CD4-positive, alpha-beta T cell treated with Interleukin-15 for 1 hour (primary cell): ENCODE measurements around the gene CLIC3.

ENCODE experiments used
- DNase-seq: peaks from one replicate; pipeline ENCODE4 v3.0.0-alpha.2; 2020

Gene CLIC3

DNA sequence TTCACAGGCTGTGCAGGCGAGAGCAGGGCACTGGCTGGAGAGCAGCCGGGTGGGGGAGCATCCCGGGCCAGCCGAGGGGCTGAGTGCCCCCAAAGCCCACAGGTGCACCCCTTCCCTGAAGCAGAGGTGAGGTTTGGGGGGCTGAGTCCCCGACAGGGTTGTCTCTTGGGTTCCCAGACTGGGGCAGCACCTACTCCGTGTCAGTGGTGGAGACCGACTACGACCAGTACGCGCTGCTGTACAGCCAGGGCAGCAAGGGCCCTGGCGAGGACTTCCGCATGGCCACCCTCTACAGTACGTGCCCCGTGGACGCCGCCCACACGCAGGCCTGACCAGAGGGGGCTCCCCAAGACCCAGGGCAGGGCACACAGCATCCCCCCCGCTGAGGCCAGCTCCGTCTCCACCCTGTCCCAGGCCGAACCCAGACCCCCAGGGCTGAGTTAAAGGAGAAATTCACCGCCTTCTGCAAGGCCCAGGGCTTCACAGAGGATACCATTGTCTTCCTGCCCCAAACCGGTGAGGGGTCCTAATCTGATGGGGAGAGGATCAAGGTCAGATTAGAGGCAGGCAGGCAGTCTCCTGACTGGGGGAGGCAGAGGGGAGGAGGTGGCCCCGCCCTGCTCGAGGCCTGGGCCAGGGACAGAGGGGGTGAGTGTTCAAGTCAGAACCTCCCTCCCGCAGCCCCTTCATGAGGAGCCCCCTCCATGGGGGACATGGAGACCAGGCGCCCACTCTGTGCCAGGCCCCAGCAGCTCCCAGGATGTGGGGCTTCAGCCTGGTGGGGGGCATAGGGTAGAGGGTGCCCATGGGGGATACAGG, 16.4 kb downstream of the CLIC3 start:
- no peak for DNase-seq

DNA sequence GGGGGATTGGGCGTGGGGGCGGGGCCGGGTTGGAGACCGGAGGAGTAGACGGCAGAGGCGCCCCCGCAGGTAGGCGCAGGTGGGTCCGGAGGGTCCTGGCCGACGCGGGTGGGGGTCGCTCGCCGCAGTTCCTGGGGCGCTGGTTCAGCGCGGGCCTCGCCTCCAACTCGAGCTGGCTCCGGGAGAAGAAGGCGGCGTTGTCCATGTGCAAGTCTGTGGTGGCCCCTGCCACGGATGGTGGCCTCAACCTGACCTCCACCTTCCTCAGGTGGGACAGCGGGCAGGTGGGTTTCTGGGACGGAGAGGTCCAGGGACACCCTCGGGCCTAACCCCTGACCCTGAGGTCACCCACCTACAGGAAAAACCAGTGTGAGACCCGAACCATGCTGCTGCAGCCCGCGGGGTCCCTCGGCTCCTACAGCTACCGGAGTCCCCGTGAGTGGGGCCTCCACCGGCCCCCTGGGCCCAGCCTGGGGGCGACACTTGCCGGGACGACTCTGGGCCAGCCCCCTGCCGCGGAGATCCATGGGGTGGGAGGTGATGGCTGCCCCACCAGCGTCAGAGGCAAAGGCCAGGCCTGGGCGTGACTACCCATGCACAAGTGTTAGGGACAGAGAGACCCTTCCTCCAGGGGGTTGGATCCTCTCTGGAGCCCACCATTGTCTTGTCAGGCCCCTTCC, 17.4 kb downstream of the CLIC3 start:
- DNase-seq, result no peak

DNA sequence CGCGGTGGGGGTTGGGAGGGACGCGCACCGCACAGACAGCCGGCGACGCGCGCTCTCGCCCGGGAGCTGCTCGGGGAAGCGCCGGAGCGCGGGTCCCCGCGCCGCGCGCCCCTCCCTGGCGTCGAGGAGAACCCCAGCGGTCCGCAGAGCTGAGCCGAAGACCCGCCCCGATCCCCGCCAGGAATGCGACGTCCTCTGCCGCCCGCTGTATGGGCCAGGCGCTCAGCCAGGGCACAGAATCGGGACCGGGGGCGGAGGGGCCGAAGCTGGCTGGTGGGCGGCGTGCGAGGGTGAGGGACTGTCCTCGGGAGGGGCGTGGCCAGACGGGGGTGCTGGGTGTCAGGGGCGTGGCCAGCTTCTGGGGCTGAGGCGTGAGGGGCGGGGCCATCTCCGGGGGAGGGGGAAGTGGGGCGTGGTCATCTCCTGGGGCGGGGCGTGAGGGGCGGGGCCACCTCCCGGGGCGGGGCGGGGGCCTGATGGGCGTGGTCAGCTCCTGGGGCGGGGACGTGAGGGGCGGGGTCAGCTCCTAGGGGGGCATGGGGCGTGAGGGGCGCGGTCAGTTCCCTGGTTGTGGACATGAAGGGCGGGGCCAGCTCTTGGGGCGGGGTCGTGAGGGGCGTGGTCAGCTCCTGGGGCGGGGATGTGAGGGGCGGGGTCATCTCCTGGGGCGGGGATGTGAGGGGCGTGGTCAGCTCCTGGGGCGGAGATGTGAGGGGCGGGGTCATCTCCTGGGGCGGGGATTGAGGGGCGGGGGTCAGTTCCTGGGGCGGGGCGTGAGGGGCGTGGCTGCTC, 18.1 kb downstream of the CLIC3 start:
- DNase-seq, result peak; percentile 72

DNA sequence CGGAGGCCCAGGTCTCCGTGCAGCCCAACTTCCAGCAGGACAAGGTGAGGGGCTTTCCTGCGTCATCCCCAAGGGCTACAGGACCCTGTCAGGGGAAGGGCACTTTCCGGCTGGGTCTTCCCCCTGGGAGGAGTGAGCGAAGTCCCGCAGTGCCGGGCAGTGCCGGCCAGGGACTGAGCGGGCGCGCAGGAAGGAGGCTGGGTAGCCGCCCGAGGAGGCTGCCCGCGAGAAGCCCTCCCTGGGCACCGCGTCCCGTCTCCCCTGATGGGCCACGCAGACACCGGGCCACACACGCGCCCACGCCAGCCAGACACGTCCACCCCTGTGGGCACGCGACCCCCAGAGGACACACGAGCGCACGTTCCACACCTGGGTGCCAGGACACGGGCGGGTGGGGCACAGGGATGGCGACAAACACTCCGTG, 18.7 kb downstream of the CLIC3 start:
- DNase-seq, result no peak

DNA sequence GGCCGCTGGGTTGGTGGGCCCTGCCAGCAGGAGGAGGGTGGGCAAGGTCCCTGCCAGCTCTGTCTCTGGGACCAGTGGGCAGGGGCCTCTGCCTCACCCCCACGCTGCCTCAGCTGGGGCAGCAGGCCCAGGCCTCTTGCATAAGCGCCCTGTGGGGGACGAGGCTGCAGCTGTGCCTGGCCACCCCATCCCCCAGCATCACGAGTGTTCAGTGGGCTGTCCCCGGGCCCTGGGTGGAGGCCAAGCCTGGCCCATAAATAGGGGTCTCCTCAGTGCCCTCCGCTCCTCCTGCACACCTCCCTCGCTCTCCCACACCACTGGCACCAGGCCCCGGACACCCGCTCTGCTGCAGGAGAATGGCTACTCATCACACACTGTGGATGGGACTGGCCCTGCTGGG, 19.1 kb downstream of the CLIC3 start, which contains the start of gene PTGDS:
Gene PTGDS (plus strand): TSS at position 282 of the 400 bp plus-strand sequence. CDS start 75 bp downstream, at position 357.
- DNase-seq, result no peak

DNA sequence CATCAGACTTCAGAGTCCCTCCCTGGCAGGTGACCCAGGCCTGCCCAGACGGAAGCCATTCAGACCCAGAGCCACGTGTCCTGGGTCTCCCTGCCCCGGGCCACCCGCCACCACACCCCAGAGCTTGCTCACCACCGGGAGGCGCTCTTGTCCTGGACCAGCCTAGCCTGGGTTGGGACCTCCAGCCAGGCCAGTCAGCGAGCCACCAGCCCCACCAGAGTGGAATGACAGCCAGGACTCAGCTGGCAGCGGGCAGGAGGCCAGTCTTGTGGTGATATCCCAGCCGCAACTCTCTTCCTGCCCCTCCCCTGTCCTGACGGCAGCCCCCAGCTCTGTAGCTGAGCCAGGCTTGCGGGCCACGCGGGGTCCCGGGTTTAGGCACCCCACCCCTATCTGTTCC, 20.7 kb downstream of the CLIC3 start:
- peak; percentile 35 for DNase-seq

DNA sequence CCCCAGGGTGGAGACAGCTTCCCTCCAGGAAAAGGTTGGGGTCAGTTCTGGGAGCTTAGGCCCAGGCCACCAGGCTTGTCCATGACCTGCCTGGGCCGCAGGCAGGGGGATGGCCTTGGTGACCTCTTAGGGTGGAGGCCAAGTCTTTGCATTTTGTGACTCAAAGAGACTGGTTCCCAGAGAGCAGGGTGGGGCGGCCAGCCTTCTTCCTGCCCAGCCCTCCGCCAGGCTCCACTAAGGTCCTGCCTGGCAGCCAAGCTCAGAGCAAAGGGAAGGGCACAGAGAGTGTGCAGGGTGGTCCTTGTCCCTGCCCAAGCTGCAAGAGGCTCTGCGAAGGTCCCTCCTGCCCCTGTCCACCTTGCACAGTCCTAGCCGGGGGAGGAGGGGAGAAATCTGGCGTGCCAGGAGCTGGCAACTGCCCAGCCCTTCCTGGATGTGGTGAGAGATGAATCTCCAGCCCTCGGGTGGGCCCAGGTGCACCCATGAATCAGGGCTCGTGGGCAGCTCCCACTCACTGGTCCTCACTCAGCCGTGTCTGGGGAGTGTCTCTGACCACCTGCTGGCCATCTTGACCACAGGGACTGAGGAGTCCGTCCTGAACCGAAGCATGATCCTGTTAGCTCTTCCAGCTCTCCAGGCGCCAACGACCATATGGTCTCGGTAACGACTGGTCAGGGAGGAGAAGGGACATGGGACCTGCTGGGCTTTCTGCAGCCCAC, 21.4 kb downstream of the CLIC3 start:
- DNase-seq, result no peak

DNA sequence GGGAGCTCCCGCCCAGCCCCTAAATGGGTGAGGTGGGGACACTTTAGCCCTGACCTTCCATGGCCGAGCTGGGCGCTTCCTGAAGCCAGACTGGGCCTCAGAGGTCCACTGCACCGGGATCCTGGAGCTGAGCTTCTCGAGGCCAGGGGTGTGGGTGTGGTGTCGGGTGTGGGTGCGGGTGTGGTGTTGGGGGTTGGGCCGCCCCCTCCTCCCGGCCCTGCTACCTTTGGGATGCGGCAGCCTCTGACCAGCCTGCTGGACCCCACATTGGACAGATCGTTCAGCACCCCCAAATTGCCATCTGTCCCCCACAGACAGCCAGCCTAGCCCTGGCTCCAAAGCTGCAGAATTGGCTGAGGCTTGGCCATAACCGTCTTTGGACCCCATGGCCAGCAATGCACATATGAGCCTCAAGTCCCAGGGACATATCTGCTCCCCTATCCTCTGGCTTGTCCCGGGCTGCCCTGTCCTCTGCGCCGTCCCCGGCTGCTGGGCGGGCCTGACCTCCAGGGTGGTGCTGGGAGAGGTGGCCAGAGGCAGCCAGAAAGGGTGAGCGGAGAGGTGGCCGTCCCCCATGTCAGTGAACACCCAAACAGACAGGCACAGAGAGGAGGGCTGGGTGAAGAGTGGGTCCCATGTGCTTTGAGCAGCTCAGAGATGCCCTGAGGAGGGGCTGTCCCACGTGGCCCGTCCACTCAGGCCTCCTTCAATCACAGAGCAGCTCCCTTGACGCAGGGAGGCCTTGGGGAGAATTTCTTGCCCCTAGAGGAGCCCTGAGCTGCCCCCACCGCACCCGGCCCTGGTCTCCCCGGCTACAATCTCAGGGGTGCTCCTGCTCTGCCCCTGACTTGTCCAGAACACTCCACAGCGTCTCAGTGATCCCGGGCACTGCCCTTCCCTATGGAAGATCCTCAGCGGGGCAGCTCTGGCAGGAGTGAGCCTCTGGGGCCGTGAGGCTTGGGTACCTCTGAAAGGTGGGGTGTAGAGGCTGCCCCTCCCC, 22.4 kb downstream of the CLIC3 start:
- DNase-seq, result no peak

DNA sequence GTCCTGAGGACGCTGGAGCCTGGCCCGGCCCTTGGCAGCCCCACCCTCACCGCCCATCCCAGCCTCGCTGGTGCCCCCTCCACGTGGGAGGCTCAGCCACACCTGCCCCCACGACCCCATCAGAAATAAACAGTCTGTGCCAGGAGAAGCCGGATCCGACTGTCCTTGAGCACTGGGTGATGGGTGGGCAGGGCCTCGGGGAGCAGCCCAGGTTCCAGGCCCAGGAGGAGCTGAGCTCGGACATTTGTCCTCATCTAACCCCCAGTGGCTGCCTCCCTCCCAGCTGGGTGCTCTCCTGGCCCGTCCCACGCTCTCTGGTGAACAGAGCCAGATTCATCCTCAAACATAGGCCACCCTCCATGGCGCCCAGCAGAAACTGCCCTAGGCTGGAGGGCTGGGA, 23.6 kb downstream of the CLIC3 start:
- DNase-seq, result no peak

DNA sequence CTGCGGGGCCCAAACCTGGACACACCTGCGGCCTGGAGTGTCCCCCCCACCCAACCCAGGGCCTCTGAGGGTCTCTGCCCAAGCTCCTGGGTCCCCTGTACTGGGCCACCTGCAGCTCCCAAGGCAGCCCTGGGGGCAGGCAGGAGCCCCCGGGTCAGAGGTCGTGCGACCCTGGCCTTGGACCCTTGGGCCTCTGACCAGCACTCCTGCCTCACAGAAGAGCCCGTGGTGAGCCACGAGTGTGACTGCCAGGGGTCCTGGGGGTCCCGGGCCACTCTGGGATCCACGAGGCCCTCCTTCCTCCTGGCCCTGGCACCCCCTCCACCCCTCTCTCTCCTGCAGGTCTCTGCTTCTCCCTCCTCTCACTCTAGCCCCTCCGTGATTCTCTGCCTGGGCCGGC, 24.0 kb downstream of the CLIC3 start:
- no peak for DNase-seq

DNA sequence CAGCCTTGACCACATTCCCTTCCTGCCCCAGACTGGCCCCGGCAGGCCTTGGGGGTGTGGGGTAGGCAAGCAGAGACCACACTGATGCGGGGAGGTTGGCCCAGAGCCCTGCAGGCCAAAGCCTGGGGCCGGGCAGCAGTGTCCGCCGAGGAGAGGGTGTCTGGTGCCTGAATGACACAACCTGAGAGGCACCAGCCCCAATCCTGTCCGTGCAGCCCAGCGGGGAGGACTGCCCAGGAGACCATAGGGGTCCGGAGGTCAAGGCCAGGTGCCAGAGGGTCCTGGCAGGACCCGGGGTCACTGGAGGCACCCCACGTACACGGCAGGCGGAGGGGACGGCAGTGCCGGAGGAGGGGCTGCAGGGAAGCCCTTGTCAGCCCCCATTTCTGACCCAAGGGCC, 24.6 kb downstream of the CLIC3 start:
- no peak for DNase-seq

DNA sequence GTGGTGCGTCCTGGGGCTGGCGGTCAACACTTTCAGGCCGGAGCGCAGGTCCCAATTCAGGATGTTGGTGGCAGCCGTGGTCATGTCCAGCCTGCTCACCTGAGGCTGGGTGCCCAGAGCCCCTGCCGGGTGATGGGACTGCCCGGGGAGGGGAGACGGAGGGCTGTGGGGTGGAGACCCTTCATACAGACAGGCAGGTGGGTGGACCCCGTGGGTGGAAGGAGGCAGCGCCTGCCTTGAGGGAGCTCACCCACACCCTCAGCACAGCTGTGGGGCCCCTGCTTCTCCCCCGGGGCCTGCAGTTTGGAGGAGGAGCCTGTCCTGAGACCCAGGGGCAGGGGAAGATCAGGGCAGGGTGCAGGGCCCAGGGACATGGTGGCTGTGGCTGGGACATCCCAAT, 26.0 kb downstream of the CLIC3 start:
- no peak for DNase-seq

DNA sequence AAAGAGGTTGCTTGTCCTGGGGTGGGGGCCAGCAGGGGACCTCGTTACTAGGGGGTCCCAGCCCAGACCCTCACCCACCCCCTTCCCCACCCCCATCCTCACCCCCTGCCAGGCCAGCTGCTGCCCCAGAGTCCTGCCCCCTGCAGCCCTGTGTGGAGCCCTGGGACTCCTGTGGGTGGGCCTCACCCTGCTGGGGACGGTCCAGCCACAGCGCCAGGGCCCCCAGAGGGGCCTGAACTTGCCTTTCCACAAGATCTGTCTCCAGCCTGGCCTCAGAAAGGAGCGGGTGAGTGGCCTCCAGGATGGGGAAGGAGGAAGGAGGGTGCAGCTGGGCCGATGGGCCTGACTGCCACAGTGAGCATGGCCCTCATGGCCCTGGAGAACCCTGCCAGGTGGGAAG, 26.6 kb downstream of the CLIC3 start:
- DNase-seq, result no peak

DNA sequence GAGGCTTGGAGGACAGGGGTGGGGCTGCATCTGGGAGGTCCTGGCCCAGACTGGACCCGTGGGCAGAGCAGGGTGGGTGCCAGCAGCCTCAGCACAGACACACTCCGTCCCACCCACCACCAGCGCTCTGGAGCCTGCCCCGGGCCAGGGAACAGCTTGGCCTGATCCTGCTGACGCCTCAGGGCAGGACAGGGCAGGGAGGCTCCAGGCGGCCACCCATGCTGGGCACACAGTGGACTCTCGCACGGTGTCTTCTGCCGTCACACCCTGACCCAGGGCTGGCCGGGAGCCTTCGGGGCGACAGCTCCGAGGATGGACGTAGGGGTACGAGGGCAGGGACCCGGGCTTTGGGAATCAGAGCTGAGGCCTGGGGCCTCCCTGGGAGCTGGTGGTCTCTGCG, 27.2 kb downstream of the CLIC3 start:
- no peak for DNase-seq

DNA sequence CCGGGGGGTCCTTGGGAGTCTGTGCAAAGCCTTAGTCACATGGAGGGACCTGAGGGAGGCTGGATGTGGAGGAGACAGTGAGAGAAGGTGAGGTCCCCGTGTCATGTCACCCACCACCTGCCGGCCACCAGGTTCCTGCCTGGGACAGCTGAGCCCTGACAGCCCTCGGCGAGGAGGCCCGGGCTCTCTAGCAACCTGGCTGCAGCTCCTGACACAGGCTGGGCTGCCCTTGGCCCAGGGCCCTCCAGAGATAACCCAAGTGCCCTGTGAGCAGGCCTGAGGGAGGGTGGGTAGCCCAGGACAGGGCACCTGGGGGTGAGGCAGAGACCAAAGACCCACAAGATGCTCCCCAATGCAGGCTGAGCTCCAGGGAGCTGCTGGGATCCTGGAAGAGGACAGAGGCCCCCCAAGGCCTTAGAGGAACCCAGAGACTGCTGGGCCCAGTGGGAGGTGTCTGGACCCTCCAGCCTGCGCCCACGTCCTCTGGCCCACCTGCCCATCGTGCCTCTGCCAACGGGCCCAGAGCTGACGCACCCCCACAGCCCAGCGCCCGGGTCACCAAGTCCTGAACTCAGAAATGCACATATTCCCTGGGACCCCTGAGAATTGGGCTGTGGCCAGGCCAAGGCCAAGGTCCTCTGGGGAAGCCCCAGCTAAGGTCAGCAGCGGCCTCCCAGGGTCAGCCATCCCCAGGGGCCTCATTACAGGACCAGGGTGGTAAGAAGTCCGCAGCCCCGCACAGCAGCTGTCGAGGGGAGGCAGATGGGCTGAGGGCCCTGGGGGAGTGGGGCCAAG, 27.8 kb downstream of the CLIC3 start:
- no peak for DNase-seq

DNA sequence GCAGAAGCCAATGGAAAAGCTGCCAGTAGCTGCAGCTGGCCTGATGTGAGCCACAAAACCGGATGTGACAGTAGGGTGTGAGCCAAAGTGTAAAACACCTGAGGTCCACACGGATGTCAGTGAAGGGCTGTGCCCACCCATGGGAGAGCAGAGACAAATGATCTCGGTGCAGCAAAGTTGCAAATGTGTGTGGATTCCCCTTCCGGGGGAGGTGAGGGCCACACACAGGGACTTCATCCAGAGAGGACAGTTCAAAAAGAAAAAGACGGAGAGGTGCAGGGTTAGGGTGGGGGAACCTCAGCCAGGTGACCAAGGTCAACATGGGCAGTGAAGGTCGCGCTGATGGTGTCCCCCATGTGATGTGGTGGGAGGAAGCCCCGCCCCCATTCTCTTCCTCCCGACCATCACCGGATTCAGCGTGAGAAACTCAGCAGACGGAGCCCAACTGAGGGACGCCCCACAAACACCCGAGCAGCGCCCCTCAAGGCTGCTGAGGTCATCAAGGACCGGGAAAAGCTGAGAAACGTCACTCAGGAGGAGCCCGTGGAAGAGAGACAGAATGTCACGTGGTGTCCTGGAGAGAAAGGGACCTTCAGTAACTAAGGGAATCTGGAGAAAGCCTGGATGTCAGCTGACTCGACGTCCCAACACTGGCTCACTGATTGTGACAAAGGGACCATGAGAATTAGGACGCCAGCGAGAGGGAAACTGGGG, 30.4 kb downstream of the CLIC3 start:
- DNase-seq, result peak; percentile 57

DNA sequence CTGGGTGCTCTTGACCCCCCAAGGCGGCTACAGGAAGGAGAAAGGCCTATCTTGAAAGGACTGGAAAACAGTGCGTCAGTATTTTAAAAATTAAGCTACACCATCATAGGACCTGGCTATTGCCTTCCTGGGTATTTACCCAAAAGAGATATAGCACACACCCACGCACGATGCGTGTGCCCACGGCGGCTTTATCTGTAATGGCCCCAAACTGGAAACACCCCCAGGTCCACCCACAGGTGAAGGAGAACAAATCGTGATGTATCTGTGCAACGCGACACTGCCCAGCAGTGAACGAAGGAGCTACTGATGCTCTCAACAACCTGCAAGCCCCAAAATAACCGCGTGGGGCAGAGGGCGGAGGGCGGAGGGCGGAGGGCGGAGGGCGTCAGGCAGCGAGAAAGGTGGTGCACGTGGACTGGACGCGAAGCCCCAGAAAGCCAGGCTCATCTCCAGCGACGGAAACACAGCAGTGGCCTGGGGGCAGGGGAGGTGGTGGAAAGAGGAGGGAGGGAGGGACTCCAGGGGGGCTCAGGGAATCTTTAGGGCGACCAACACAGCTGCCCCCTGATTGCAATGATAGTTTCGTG, 31.4 kb downstream of the CLIC3 start:
- no peak for DNase-seq

DNA sequence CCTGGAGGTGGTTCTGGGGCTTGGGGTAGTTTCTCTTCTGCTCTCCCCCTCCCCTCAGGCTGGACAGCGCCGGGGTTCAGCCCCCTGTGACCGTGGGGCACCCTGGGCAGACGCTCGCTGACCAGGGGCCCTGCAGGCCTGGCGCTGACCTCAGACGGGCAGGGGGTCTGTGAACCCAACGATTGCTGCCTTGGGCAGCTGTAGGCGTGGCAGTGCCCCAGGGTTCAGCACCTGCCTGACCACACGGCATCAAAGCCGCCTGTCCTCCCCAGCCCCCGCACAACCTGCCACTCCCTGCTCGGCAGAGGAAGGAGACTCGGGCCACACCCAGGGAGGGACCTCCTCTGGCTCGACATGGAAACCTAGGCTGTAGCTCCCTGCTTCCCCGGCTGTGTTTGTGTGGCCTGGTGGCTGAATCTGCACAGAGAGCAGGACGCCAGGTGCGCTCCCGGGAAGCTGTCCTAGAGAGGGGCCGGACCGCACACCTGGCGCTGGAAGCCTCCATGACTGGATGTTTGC, 32.1 kb downstream of the CLIC3 start:
- no peak for DNase-seq

DNA sequence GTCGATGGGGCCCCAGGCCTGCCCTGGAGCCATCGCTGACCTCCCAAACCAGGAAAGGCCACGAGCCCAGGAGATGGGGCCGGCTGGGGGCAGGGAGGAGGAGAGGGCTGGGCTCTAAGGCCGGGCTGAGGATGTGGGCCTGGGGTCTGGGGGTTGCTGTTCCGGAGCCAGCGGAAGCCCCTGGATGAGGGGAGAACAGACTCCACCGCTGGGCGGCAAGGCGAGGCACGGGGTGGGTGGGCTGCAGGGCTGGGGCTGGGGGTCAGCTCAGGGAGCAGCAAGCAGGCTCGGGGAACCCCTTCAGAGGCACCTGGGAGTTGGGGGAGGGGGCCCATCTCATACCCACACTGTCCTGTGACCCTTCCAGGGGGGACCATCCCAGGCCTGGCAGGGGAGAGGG, 32.6 kb downstream of the CLIC3 start:
- no peak for DNase-seq
